ENCODE measurements around the gene BHLHE41. TPM values are rescaled to one million over a fixed set of nuclear protein-coding genes. Genes with fewer than 3 reads are reported as not detected.

Gene BHLHE41
- total RNA-seq, 1 donor from 2014 or later, result not detected

DNA sequence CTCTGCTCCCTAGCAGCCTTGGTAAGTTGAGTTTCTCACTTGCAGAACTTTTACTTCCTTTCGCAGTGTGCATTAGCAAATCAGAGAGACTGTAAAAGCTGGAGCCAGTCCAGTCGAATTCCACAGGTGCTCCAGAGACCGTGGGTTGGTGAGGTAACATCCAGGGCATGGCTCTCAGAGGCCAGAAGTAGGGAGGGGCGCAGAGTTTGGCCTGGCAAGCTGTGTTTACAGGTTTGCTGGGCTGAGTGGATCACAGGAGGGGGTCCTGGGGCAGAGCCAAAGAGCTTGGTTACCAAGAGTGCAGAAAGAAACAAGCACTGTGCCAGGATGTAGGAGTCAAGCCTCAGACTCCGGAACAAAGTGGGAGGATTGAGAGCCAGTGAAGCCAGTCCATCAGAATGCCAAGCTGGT is 10.2 kb upstream of the BHLHE41 start:
- H3K36me3 ChIP-seq, result no peaks in the 10 kb centered on the region
- H3K9ac ChIP-seq, result no peak overlapping the region
- H3K9me3 ChIP-seq (ENCODE audit: low read depth), result no peaks in the 10 kb centered on the region
- no peaks in the 10 kb centered on the region for H3F3A ChIP-seq (ENCODE audit: low read depth)
- H3K27ac ChIP-seq, result no peak overlapping the region
- Mint-ChIP-seq H3K27me3 (ENCODE audit: insufficient read depth, low read depth) (peaks cover 4% of the 10 kb centered on the region), H3K27ac (peak overlapping the region; percentile 39), H3K36me3 (no peaks in the 10 kb centered on the region), H3K9me3 (no peaks in the 10 kb centered on the region), H3K4me1 (no peaks in the 10 kb centered on the region), H3K4me3 (no peak overlapping the region)
- no peak overlapping the region for H2AFZ ChIP-seq (replicated peaks)
- H4K20me1 ChIP-seq (ENCODE audit: low read depth), result no peaks in the 10 kb centered on the region
- H3K4me2 ChIP-seq, result no peak overlapping the region
- H3K79me2 ChIP-seq (ENCODE audit: low read depth), result no peaks in the 10 kb centered on the region
- no peak overlapping the region for H3K4me3 ChIP-seq
- TF ChIP-seq, protein P1, sequence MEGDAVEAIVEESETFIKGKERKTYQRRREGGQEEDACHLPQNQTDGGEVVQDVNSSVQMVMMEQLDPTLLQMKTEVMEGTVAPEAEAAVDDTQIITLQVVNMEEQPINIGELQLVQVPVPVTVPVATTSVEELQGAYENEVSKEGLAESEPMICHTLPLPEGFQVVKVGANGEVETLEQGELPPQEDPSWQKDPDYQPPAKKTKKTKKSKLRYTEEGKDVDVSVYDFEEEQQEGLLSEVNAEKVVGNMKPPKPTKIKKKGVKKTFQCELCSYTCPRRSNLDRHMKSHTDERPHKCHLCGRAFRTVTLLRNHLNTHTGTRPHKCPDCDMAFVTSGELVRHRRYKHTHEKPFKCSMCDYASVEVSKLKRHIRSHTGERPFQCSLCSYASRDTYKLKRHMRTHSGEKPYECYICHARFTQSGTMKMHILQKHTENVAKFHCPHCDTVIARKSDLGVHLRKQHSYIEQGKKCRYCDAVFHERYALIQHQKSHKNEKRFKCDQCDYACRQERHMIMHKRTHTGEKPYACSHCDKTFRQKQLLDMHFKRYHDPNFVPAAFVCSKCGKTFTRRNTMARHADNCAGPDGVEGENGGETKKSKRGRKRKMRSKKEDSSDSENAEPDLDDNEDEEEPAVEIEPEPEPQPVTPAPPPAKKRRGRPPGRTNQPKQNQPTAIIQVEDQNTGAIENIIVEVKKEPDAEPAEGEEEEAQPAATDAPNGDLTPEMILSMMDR (IDR thresholded peaks at IDR 0.05), result no peak
- TF ChIP-seq EZH2phosphoT487 (IDR thresholded peaks at IDR 0.05), result no peak
- DNase-seq (ENCODE audit: low spot score), result no peak
- no peaks in the 10 kb centered on the region for H3K4me1 ChIP-seq
- H3K27me3 ChIP-seq, result peaks cover 36% of the 10 kb centered on the region

DNA sequence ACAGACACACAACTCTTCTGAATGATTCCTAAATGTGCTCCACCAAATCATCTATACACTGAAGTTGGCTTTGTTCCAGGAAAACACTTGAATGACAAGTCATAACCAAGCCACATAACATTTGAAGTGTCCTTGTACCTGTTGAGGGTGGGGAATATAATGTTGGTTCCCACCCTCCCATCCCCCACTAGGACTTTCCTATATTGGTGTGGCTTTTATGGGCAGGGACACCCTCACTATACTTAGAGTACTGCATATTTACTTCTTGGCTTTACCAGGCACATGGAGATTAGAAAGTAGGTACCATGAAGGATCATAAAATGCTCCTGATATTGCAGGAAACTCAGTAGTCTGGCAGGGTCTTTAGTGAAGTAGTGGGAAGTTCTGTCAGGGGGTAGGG is 9.7 kb upstream of the BHLHE41 start:
- TF ChIP-seq EZH2 (IDR thresholded peaks at IDR 0.05) (no peak), EZH2phosphoT487 (IDR thresholded peaks at IDR 0.05) (no peak)
- TF ChIP-seq, protein P1 (IDR thresholded peaks at IDR 0.05), result no peak
- no peak for DNase-seq (ENCODE audit: low spot score)
- no peaks in the 10 kb centered on the region for H3K4me1 Mint-ChIP-seq
- H3K4me3 Mint-ChIP-seq, result no peak overlapping the region
- Histone ChIP-seq H3K4me3 (no peak overlapping the region), H3K36me3 (no peaks in the 10 kb centered on the region), H2AFZ (replicated peaks) (no peak overlapping the region), H3K4me2 (no peak overlapping the region), H3K27me3 (peaks cover 41% of the 10 kb centered on the region), H3K4me1 (no peaks in the 10 kb centered on the region), H3K79me2 (ENCODE audit: low read depth) (no peaks in the 10 kb centered on the region), H4K20me1 (ENCODE audit: low read depth) (no peaks in the 10 kb centered on the region), H3F3A (ENCODE audit: low read depth) (no peaks in the 10 kb centered on the region), H3K27ac (no peak overlapping the region), H3K9me3 (ENCODE audit: low read depth) (no peaks in the 10 kb centered on the region), H3K9ac (no peak overlapping the region)
- no peaks in the 10 kb centered on the region for H3K36me3 Mint-ChIP-seq
- H3K27me3 Mint-ChIP-seq (ENCODE audit: insufficient read depth, low read depth), result peaks cover 8% of the 10 kb centered on the region
- H3K27ac Mint-ChIP-seq, result no peak overlapping the region
- H3K9me3 Mint-ChIP-seq, result no peaks in the 10 kb centered on the region

DNA sequence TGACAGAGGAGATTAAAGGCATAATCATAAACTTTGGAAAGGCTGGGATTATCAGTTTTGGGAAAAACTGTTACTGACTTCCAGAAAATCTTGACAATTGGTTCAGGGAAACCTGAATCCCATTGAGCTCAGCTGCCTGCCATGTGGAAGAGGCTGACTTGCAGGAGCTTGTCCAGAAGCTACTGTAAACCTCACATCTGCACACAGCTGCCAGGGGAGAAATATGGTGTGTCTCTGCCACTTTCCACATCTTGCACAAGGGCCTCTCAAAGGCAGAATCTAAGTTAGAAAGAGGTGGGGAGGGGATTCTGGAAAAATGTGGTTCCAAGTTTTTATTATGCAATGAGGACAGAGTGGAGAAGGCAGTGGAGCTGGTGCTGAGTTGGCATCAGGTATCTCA is 8.7 kb upstream of the BHLHE41 start:
- Mint-ChIP-seq H3K36me3 (no peaks in the 10 kb centered on the region), H3K27ac (no peak overlapping the region), H3K9me3 (no peaks in the 10 kb centered on the region), H3K27me3 (ENCODE audit: insufficient read depth, low read depth) (peaks cover 8% of the 10 kb centered on the region), H3K4me3 (no peak overlapping the region), H3K4me1 (no peaks in the 10 kb centered on the region)
- Histone ChIP-seq H3K79me2 (ENCODE audit: low read depth) (no peaks in the 10 kb centered on the region), H3K27ac (no peak overlapping the region), H3K4me1 (no peaks in the 10 kb centered on the region), H3K27me3 (peaks cover 51% of the 10 kb centered on the region), H3K9ac (no peak overlapping the region), H2AFZ (replicated peaks) (no peak overlapping the region), H3K4me2 (no peak overlapping the region), H3K36me3 (no peaks in the 10 kb centered on the region), H3F3A (ENCODE audit: low read depth) (no peaks in the 10 kb centered on the region), H3K4me3 (no peak overlapping the region), H4K20me1 (ENCODE audit: low read depth) (no peaks in the 10 kb centered on the region), H3K9me3 (ENCODE audit: low read depth) (no peaks in the 10 kb centered on the region)
- TF ChIP-seq EZH2 (IDR thresholded peaks at IDR 0.05) (no peak), EZH2phosphoT487 (IDR thresholded peaks at IDR 0.05) (no peak)
- TF ChIP-seq, protein P1 (IDR thresholded peaks at IDR 0.05), result no peak
- DNase-seq (ENCODE audit: low spot score), result no peak
